Epithelial cell of proximal tubule (primary cell): ENCODE measurements around the gene EDIL3. TPM values are rescaled to one million over a fixed set of nuclear protein-coding genes. Genes with fewer than 3 reads are reported as not detected.

Experiments used
- DNase-seq: peaks from one replicate; pipeline ENCODE4 v3.0.0-alpha.2; 2011; ENCODE audit warnings: low read depth
- H3K4me3 ChIP-seq: 2 replicates; pipeline ENCODE4 v1.5.1; 2011; ENCODE audit warnings: low read depth, mild to moderate bottlenecking, low read length
- CTCF ChIP-seq: conservative IDR thresholded peaks from 2 replicates; pipeline ENCODE4 v1.5.1; 2012; ENCODE audit warnings: low read depth, mild to moderate bottlenecking, low read length
- total RNA-seq: library from RNA; depleted of rRNA; stranded (reverse); fragments of >200 nt; gene quantifications from 2 replicates; pipeline ENCODE4 v1.2.3, GENCODE V29; 2015

The EDIL3 gene
- total RNA-seq, 1 donor from 2014 or later: 80.1 TPM

GRCh38 chr5:83947763-83948162 is 436.9 kb downstream of the EDIL3 start:
- TF ChIP-seq CTCF: no peak
- no peak for DNase-seq
- no peak overlapping the region for H3K4me3 ChIP-seq

- TF ChIP-seq CTCF: no peak
- no peak overlapping the region for H3K4me3 ChIP-seq
- no peak for DNase-seq
These were observed 438.2 kb downstream of the EDIL3 start for GRCh38 chr5:83946516-83946915.

- DNase-seq: no peak
- TF ChIP-seq CTCF: no peak
- H3K4me3 ChIP-seq: no peak overlapping the region
These were observed 442.5 kb downstream of the EDIL3 start for GRCh38 chr5:83942155-83942554.

- H3K4me3 ChIP-seq: no peak overlapping the region
- no peak for TF ChIP-seq CTCF
- DNase-seq: no peak
These were observed 446.8 kb downstream of the EDIL3 start for GRCh38 chr5:83937837-83938236.

GRCh38 chr5:83931969-83932368 is 452.7 kb downstream of the EDIL3 start:
- no peak for TF ChIP-seq CTCF
- DNase-seq: no peak
- H3K4me3 ChIP-seq: no peak overlapping the region

GRCh38 chr5:83927140-83927733 is 457.4 kb downstream of the EDIL3 start:
- TF ChIP-seq CTCF: peak; percentile 95
- DNase-seq: no peak
- H3K4me3 ChIP-seq: no peak overlapping the region

GRCh38 chr5:83925955-83926337 is 458.7 kb downstream of the EDIL3 start:
- no peak for TF ChIP-seq CTCF
- no peak for DNase-seq
- H3K4me3 ChIP-seq: no peak overlapping the region
